Stomach (tissue), 4 donors: Measurements from ENCODE around the gene ABCA6.

Experiments used
- CTCF ChIP-seq, 7 experiments: fragments of 450-650 bp in 4 of 7; fragments of 200-600 bp in 3 of 7; sonication (generic) in 3 of 7; IDR thresholded peaks; one replicate each; pipeline ENCODE4 v1.5.1; 2016 to 2019; ENCODE audit warnings: antibody characterized with exemption in 7 of 7, control low read depth in 2 of 7, mild to moderate bottlenecking in 1 of 7
- EP300 ChIP-seq: sonication (generic); formaldehyde crosslinking; IDR thresholded peaks from one replicate; pipeline ENCODE4 v1.6.1; 2017; ENCODE audit warnings: antibody characterized with exemption
- POLR2A ChIP-seq, 4 donors: fragments of 450-650 bp; IDR thresholded peaks; one replicate each; pipeline ENCODE4 v1.6.1; 2016; ENCODE audit warnings: antibody characterized with exemption in 4 of 4, control low read depth in 2 of 4, mild to moderate bottlenecking in 1 of 4, moderate library complexity in 1 of 4

GRCh38 chr17:69056179-69056823 is 85.4 kb downstream of the ABCA6 start:
- no peak for TF ChIP-seq CTCF (IDR thresholded peaks at IDR 0.05)
- TF ChIP-seq EP300 = no peak
- no peak for TF ChIP-seq POLR2A (IDR thresholded peaks at IDR 0.05)
